SH-SY5Y (cell line): ENCODE data around the gene MCF2L2.

Experiments
- GATA2 ChIP-seq: IDR thresholded peaks from 2 replicates; pipeline ENCODE4 v1.6.1; 2011; ENCODE audit warnings: mild to moderate bottlenecking, low read depth, low read length
- GATA3 ChIP-seq: IDR thresholded peaks from 2 replicates; pipeline ENCODE4 v1.6.1; 2011; ENCODE audit warnings: low read depth, mild to moderate bottlenecking, low read length, moderate library complexity

The MCF2L2 gene

DNA sequence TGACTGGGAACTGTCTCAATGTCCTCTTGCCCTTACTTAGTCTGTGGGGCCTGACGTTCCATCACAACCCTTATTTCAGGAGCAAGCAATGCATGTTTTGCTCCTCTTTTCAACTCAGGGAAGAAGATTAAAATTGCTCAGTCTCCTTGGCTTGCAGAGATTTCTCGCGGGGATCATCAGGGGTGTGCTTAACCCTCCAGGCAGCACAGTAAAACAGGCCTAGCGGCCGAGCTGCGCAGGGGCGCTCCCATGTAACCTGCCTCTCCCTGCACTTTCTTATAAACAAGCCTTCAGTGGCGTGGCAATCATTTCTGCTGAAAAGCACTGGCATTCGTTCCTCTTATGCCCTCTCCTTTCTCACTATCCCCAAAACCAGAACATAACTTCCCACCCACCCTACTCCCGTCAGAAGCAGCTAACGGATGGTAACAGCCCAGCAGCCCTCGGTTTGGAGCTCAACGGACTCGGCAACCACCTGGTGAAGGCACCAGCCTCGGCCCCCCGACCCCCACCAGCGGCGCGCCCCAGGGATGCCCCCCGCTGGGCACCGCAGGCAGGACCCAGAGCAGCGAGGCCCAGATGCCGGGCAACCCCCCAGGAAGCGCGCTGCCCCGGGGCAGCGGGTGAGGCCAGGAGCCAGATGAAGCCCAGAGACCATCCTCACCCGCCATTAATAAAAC is 1.1 kb downstream of the MCF2L2 start:
- no peak for TF ChIP-seq GATA2
- TF ChIP-seq GATA3, result no peak

DNA sequence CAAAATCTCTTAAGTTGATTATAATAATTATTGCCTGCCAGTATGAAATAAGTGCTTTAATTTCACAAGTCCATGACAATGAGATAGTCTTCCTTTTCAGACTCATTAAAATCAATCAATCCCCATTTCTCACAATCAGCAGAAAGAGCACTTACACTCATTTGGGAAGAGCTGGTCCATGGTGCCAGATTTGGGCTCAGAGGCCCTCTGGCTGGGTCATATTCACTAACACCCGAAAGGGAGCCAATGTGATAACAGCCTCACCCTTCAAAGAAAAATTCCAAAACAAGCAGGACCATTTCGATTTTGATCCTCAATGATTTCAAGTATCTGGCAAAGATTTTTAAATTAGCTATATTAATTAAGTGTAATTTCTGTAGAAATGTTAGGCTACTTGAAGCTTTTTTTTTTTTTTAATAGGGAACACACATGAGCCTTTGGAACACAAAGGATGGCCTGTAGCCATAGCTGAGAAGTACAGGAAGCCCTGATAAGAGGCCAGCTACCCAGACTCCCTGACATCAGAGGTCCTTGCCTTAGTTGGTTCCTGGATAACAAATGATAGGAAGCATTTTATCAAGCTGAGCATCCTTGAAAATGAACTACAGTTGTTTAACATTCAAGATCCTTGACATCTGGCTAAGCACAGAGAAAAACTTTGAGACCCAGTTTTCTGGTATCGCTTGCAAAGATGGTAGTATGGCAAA is 17.1 kb downstream of the MCF2L2 start:
- TF ChIP-seq GATA3, result no peak
- TF ChIP-seq GATA2, result no peak

DNA sequence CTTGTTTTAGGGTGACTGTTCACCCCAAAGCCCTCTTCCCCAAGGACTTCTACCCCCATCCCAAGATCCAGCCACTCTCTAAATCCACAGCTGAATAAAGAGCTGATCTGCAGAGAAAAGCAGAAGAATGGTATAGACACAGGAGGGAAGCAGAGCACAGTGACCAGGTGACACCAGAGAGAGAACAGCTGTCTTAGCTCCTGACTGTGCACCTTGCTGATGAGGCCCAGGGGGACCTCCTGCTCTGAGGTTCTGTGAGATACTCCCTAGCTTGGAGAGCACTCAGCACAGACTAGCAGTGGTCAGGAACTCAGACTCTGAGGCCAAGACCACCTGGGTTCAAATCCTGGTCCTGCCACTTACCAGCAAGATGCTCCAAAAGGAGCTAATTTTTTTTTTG is 17.7 kb downstream of the MCF2L2 start:
- TF ChIP-seq GATA2 (no peak), GATA3 (no peak)

DNA sequence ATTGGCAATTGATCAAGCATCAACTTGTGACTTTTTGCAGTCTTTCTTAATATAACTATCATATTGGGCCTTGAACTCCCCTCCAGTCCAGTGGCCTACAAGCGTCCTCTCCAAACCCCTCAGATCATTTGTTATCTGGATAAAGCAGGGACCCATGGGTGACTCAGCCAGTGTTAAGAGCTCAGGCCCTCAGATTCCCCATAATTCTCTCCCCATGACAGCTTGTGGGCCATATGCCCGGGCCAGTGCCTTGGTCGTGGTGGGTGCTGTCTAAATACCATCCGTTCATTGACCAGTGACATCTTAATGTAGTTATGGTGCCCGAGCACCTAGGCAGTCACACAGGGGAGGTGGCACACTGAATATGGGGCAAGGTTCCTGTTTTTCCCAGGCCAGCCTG is 18.1 kb downstream of the MCF2L2 start:
- TF ChIP-seq GATA3 (no peak), GATA2 (no peak)

DNA sequence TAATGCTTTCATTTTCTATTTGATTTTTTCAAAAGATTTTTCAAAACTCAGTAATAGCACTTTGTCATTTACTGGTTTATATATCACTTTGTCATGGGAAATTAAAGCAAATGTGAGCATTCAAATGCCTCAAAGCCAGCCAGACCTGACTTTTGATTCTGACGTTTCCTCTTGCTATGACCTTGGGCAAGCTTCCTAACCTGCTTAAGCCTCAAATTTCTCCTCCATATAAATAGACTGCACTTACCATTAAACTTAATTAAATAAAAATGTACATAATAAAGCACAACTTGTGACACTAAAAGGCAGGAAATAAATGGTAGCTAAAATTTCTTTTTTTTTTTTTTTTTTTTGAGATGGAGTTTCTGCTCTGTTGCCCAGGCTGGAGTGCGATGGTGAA is 19.2 kb downstream of the MCF2L2 start:
- TF ChIP-seq GATA2, result no peak
- no peak for TF ChIP-seq GATA3

DNA sequence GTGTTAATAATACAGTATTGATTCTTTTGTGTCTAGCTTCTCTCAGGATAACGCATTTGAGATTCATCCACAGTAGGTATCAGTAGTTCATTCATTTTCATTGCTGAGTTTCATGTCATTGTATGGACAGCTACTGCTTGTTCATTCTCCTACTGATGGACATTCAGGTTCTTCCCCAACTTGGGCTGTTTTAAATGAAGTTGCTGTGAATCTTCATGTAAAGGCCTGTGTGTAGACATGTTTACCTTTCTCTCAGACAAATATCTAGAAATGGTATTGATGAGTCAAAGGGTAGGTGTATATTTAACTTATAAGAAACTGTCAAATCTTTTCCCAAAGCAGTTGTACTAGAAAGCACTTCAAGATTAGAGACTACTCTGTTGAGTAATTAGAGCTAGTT is 26.7 kb downstream of the MCF2L2 start:
- TF ChIP-seq GATA3, result no peak
- no peak for TF ChIP-seq GATA2

DNA sequence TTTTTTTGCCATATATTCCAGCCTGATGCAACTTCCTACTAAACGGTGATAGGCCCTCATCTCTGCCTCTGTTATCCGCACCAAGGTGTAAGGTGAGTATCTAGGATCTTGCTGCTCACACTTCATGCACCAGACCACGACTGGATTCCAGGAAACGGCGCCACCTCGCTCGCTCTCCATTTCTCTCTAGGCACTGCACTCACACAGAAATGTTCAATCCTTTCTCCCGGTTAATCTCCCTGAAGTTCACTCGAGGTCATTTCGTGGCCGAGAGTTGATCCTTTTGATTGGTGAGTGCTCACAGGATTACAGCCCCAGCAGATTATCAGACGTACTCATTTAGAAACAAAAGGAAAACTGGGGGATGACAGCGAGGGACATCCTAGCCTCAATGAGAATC is 28.1 kb downstream of the MCF2L2 start:
- TF ChIP-seq GATA3, result no peak
- no peak for TF ChIP-seq GATA2

DNA sequence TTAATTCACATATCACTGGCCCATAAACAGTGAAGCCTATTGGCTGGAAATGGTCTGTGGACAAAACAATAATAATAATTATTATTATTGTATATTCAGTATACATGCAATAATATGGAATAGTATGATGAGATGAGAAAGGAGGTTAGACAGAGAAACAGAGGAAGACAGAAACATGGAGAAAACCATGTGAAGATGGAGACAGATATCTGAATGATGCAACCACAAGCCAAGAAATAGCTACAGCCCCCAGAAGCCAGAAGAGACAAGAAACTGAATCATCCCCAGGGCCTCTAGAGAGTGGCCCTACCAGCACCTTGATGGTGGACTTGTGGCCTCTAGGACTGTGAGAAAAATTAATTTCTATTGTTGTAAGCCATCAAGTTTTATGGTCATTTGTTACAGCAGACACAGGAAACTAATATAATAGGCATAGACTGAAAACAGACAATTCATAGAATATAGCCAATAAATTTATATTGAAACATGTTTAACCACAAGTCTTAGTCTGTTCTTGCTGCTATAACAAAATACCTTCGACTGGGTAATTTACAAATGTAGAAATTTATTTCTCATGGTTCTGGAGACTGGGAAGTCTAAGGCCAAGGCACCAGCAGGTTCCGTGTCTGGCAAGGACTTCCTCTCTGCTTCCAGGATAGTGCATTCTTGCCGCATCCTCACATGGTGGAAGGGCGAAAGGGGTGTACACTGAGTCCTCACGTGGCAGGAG is 31.6 kb downstream of the MCF2L2 start:
- no peak for TF ChIP-seq GATA3
- no peak for TF ChIP-seq GATA2

DNA sequence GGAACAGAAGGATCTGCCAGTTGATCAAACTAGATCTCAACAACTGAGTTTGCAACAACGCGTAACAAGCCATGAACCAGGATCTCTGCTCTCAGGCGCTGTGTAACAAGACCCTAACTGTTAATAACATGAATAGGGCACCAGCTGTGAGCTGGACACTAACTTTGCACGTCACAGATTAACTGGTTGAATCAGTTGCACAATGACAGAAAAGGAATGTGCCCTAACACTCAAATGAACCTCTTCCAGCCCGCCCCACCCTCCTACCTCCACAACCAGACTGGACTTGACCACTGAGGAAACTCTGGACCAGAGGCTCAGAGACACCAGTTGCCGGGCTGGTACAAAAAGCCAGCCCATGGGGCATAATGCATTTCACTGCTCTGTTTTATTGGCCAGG is 34.3 kb downstream of the MCF2L2 start:
- TF ChIP-seq GATA2, result no peak
- no peak for TF ChIP-seq GATA3

DNA sequence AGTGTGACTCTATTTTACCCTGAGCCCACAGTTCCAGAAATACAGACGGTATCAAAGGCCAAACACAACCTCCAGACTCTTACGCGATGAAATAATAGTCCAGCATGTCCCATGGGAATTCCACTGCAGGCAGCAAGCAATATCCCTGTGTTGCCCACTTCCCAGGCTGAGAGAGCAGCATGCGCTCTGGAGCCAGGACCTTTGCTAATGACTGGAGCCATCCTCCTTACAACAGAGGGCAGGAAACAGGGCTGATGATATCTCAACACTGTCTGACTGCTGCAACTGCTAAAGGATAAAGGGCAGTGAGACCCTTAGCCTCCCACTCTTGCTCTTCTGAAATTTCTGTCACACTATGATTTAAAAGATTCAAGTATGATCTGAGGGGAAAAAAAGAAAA is 34.8 kb downstream of the MCF2L2 start:
- peak; percentile 51; the same call in 1 of the 2 replicates for TF ChIP-seq GATA3
- TF ChIP-seq GATA2, result peak; percentile 88

DNA sequence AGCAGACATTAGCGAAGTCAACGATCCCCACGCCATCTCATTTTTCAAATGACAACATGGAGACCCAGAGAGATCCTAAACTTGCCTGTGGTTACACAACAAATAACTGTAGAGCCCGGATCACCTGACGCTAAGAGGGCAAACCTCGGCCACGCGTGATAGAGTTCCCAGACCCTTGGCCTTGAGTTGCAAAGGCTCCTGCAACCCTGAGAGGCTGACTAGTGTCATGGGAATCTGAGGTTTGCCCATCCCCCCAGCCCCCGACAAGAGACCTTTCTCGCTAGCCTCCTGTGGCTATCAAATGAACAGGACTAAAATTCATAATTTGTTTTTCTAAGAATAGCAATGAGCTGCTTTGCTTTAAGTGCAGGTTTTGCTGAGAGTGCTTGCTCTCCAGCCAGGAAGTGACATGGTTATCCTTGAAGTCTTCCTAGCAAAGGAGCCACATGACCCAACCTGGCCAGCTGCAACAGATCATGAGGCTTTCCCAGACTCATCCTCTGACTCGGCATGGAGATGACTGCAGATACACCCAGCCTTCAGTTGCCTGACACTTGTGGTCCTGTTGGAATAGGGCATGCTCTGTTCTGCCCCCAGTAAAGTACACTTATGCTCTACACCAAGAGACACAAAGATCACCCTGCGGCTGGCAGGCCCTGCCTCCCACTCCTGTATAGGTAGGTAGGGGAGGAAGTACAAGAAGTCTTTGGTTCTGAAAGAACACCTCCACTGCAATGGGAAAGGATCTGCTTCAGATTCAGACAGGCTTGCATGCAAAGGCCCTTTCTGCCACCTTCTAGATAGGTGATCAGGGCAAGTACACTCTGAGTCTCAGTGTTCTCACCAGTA is 36.0 kb downstream of the MCF2L2 start:
- no peak for TF ChIP-seq GATA2
- TF ChIP-seq GATA3, result no peak

DNA sequence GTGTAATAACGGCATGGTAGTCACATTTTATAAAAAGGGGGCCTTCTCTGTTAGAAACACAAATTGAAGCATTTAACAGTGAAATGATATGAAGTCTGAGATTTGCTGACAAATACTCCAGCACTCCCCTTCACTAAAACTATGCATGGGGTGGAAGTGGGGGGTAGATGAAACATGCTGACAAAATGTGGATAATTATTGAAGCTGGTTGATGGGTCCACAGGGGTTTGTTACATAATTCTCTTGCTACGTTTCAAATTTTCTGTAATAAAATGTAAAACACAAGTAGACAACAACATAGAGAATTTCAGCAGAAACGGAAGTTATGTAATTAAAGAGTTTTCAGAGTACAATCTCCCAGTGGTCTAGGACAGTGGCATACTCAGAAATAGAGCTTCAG is 37.0 kb downstream of the MCF2L2 start:
- TF ChIP-seq GATA3 (no peak), GATA2 (no peak)

DNA sequence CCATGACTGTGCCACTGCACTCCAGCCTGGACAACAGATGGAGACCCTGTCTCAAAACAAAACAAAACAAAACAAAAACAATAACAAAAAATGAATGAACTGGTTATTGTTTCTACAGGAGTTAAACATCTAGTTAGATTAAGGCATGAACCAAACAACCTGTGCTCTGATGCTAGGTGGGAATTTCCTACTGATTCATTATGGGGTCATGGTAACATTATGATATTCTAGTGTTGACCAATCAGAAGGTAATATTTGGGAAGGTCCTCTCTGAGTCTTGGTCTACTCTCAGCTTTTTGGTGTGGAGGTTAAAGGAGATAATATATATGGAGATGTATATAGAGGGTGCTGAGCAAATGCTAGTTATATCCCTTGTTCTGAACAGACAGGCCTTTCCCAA is 37.6 kb downstream of the MCF2L2 start:
- TF ChIP-seq GATA2, result no peak

DNA sequence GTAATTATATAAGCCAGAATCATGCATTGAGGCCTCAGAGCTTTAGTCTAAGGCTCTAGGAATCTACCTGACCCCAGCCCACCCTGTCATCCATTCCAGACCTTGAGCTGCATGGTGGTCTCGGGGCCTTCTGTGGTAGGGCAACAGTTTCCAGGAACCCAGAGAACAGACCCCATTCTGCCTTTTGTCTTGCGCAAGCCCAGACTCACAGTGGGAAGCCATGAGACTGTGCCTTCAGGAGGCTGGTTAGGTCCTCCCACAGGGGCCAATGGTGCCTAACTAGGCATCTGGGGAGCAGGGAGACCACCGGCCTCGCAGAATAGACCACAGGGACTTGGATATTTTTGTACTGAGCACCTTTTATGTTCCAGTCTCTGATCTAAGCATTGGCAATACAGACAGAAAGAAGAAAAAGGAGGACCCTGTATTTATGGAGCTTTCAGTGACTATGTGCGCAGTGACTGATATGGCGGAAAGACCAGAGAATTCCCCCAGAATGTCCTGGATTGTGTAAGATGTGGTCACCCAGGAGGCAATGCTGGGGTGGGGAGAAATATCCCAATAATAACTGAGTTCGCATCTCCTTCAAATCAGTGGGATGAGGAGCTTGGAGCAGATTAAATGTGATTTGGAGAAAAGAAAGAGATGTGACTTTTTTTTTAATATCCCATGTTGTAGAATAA is 40.1 kb downstream of the MCF2L2 start:
- TF ChIP-seq GATA3 (no peak), GATA2 (no peak)
